Stimulated activated CD8-positive, alpha-beta memory T cell treated with anti-CD3 and anti-CD28 coated beads, Interleukin-4, amount 100 ng/mL, for 24 hours (primary cell): Measurements from ENCODE around the gene PIGU.
"Not testable (repeated sequence)": the region's sequence is repeated elsewhere in the genome, so short reads cannot be mapped to it uniquely, and the experiment has no call there.

Experiments used
- DNase-seq: peaks from one replicate; pipeline ENCODE4 v3.0.0-alpha.2; 2020; ENCODE audit warnings: low read depth

PIGU gene

DNA sequence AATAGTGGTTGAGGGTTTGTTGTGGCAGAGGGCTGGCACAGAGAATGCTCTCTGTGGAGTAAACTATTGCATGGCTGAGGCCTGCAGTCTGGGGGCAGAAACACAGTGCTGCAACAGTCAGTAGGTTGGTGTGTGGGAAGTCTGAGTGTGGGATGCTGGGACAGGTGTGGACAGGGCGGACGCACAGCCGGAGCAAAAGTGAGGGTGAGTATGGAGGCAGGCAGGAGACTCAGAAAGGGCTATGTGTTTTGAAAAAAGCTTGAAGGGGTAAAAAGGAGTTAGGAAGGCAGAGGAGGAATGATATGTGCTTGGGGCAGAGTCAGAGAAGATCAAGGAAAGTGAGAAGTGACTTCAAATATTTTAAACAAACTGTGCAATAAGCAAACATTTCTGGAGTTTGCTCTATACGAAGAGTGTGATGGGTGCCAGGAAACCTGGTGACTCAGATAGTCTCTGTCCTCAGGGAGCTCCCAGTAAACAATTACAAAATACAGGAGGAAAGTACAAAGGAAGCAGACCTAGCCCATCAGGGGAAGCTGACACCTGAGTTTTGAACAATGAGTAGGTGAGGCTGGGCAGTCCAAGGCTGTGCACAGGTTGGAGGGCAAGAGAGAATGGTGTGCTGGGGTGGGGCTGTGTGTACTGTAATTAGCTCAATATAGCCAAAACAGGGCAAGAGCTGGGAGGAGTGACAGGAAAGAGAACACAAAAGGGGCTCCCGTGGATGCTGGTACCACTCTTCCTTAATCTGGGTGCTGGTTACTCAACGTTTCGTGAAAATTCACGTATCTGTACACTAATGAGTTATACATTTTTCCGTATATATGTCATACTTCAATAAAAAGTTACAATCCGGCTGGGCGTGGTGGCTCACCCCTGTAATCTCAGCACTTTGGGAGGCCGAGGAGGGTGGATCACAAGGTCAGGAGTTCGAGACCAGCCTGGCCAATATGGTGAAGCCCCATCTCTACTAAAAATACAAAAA is 55.2 kb downstream of the PIGU start:
- no peak for DNase-seq

DNA sequence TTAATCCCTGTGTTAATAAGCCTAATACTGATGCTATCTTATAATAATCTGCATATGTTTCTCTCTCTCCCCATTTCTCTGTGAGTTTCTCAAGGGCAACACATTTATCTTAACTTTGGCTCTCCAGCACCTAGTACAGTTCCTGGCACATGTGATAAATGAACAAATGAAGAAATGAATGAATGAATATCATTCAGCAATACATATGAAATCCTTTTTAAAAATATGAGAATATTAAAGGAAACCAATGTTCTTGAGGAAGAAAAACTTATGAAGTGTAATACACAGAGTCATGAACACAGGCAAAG is 55.9 kb downstream of the PIGU start:
- no peak for DNase-seq

DNA sequence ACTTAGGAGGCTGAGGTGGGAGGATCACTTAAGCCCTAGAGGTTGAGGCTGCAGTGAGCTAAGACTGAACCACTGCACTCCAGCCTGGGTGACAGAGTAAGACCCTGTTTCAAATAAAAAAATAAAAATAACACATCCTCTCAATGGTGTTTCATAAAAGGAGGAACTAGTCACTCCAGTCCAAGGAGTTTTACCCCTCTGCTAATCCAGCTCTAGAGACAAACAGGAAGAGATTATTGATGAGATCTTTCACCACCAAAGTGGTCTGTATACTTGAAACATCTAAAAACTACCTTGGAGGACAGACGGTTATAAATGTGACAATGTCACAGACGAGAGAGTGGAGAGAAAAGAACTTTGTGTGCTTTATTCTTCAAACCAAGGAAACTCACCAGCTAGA is 58.2 kb downstream of the PIGU start:
- DNase-seq, result no peak

DNA sequence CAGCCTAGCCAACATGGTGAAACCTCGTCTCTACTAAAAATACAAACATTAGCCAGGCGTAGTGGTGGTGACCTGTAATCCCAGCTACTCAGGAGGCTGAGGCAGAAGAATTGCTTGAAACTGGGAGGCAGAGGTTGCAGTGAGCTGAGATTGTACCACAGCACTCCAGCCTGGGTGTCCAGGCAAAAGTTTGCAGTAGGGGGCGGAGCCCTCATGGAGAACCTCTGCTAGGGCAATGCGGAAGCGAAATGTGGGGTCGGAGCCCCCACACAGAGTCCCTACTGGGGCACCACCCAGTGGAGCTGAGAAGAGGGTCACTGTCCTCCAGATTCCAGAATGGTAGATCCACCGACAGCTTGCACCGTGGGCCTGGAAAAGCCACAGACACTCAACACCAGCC is 60.0 kb downstream of the PIGU start:
- not testable (repeated sequence) for DNase-seq

DNA sequence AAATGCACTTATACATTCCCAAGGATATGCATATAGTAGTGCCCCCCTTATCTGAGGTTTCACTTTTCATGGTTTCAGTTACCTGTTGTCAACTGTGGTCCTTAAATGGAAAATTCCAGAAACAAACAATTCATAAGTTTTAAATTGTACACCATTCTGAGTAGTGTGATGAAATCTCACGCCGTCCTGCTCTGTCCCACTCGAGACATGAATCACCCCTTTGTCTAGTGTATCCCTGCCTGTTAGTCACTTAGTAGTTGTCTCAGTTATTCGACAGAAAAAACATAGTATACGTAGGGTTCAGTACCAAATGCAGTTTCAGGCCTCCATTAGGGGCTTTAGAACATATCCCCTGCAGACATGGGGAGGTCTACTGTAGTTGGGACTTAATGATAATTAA is 61.4 kb downstream of the PIGU start:
- DNase-seq, result no peak

DNA sequence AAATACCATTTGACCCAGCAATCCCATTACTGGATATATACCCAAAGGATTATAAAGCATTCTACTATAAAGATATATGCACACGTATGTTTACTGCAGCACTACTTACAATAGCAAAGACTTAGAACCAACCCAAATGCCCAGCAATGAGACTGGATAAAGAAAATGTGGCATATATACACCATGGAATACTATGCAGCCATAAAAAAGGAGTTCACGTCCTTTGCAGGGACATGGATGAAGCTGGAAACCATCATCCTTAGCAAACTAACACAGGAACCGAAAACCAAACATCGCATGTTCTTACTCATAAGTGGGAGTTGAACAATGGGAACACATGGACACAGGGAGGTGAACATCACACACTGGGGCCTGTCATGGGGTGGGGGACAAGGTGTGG is 64.9 kb downstream of the PIGU start:
- DNase-seq, result not testable (repeated sequence)

DNA sequence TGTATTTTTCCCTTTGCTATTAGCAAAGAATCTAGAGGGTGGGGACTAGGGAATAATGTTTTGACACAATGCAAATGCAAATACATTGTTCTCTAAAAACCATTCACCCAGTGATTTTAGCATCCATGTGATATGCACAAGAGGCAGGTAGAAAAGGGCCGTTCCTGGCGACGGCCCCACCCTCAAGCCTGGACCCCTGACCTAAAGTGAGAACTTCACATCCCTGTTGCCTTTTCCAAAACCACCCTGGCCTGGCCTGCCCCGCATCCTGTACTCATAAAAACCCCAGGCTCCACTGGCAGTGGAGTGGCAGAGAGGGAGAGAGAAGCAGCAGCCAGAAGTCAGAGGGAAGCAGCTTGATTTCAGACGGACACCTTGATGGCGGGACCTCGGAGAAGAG is 69.8 kb downstream of the PIGU start:
- no peak for DNase-seq

DNA sequence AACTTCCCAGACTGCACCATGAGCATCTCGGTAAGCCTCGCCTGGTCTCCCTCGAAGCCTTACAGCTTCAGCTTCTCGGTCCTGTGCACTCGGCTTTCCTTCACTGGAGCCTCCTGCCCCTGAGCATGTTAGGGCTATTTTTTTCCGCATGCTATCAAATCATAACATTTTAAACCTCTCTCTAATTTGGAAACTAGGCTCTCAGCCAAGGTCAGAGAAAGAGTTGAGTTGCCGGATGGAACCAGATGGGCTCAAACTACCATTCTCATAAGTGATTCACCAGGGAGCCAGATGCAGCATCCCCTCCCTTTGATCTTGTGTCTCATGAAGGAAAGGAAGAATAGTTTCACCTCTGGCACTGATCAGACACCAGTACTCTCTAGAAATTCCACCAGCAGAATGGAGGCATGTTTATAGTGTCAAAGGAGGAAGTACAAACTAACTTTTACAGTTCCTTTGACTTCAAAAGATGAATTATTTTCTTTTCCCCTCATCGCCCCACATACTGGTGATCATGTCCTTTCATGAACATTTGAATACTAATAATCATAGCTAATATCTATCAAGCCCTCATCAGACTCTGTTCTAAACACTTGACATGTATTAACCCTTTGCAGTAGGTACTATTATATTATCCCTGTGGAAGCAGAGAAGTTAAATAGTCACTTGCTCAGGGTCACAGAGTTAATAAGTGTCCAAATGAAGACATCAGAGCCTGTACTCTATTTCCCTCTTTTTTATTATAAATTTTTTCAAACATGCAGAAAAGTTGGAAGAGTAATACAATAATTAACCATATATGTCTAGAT is 71.7 kb downstream of the PIGU start:
- DNase-seq, result no peak

DNA sequence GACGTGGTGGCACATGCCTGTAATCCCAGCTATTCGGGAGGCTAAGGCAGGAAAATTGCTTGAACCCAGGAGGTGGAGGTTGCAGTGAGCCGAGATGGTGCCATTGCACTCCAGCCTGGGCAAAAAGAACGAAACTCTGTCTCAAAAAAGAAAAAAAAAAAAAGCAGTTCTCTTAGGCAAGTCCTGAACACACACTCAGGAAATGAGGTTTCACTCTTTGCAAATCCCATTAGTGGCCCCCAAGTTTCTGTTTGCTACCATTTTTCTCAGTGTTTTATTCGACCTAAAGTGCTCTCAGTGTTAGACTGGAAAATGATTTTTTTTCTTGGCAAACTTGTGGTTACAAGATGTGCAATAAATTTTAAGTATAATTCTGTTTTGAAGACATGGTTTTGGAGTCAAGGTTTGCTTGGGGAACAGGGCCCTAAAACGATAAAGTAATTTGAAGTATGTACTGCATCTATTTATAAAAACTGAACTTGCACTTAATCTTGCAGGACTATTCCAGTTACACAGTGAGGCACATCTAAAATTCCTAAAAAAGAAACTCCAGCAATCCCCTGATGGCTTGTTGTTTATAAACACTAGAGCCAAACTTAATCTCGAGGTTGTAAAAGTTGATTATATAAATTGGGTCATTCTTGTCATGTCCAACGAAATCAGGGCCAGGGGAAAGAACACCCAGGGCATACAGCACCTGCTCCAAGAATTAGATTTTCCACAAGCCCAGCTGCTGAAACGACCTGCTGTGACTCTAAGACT is 75.8 kb downstream of the PIGU start:
- no peak for DNase-seq

DNA sequence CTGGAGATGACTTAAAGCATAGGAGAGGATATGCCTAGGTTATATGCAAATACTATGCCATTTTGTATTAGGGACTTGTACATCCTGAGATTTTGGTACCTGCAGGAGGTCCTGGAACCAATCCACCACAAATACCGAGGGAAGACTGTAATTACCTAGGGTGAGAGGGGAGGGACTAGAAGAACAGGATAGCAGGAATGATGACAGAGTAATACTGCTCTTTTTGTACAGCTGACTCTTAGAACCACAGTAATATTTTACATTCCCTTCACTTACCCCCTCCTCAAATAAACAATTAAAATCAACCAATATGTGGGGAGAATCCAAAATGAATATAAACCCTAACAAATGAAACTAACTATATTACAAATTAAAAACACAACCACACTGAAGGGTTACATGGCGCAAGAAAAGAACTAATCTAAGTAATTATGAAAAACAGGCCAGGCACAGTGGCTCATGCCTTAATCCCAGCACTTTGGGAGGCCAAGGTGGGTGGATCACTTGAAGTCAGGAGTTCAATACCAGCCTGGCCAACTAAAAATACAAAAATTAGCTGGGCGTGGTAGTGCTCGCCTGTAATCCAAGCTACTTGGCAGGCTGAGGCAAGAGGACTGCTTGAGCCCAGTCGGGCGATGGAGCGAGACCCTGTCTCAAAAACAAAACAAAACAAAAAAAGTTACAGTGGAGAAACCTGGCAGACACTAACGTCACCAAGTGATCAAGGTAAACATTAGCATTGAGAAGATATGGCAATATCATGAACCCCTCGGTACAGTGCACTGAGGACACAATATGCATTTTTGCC is 81.3 kb downstream of the PIGU start:
- no peak for DNase-seq

DNA sequence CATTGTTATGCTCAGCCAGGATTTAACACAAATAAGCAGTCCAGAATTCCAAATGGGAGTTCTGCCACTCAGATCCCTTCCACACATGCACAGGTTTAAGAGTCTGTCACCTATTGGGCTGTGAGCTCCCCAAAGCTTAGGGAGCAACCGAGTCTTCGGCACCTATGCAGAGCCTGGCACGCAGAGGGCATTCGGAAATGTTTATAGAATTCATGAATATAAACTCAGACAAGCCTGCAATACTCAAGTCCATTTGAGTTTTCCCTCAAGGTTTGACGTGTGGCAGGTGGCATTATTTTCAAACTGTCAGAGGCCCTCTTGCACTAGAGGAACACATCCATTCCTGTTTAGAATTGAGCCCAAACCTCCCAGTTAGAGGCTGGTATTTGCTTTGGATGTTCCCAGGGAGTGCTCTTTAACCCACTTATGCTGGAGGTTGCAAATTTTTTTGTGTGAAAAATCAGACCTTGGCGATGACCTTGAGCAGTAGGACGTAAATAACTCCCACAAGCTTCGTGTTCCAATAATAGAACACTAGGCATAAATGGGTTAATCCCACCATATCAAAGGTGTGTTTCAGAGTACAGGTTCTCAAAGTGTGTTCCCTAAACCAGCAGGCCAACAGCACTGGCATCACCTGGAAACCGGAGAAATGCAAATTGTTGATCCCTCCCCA is 90.3 kb downstream of the PIGU start:
- DNase-seq, result no peak

DNA sequence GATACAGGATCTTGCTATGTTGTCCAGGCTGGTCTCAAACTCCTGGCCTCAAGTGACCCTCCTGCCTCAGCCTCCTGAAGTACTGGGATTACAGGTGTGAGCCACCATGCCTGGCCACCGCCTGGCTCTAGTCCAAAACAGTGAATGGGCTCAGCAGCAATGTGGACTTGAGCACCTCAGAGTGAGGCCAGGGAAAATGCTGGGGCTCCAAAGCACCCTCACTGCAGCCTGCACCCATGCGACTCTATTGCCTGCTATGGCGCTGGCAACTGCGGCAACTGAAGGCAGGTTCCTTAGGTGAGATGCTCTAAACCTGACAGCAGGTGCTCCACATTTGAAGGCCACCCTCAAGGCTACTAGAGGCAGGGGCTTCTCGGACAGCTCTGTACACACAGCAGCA is 91.9 kb downstream of the PIGU start:
- no peak for DNase-seq

DNA sequence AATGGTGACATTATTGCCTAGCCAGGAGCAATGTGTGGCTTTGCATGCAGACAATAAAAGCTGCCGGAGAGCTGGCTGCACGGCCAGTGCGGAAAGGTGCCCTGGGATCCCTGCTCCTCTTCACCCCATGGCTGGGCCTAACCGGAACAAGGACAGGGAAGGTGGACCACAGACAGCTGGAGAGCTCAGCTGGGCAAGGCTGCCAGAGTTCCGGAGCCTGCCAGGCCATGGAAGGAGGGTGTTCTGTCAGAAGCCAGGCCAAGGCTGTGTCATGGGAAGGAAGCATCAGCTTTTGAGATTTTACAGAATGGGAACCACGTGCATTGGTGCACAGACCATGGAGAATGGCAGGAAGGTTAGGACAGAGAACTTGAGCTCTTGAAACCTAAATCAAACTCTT is 93.3 kb downstream of the PIGU start:
- no peak for DNase-seq

DNA sequence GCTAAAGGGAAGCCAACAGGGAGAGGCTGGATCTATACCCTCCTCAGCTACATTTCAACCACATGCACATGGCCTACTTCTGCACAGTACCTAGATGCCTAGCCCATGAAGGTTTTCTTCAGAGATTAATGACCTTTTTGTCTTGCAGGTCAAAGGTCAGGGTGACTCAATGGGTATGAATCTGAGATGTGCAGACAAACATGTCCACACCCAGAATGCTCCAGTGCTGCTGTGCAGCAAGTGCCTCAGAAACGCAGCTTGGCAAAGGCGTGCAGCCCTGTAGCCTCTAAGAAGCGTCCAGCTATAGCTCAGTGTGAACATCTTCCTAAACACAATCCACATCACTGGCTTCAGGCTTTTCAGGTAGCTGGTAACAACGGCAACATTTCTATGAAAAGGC is 94.0 kb downstream of the PIGU start:
- no peak for DNase-seq

DNA sequence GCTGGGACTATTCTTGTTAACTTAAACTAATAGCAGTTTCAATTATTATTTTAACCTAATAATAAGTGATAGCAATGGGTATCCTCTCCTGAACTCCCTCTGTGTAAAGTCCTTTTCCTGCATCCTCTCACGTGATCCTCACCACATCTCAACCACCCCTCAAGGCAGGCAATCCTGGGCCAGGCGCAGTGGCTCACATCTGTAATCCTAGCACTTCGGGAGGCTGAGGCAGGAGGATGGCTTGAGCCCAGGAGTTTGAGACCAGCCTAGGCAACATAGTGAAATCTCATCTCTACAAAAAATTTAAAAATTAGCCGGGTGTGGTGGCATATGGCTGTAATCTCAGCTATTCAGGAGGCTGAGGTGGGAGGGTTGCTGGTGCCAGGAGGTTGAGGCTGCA is 94.7 kb downstream of the PIGU start:
- DNase-seq, result no peak

DNA sequence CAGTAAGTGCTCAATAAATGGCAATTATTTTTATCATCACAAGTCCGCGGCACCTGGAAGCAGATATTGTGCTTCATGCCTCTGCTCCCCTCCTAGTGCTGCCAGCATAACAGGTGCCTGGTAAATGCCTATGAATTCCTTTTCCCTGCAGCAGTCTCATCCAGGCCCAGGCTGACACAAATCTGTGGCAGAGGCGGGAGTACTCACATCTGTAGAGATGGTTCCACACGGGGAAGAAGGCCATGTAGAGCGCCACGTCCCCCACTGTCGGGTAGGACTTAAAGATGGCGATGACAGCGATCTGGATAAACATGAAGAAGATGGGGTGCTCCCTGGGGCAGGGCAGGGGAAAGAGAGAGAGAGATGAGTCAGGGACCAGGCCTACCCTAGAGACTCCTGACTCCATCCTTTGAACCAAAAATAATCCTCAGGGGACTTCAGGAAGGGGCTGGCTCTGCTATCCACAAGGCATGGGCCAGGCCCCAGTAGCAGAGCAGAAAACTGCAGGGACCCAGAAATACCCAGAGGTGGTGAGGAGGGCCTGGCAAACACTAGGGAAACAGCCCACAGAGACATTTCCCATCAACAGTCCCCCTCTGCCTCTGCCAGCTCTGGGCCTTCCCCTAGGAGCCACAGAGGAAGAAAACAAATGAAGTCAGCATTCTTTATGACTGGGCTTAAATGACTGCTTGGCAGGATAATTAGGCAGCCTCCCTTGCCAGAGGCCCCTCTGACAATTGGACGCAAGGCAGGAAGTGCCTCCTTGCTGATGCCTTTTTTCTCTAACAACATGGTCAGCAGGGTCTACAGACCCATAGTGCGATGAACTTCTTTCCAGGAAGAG is 95.3 kb downstream of the PIGU start:
- DNase-seq, result no peak

DNA sequence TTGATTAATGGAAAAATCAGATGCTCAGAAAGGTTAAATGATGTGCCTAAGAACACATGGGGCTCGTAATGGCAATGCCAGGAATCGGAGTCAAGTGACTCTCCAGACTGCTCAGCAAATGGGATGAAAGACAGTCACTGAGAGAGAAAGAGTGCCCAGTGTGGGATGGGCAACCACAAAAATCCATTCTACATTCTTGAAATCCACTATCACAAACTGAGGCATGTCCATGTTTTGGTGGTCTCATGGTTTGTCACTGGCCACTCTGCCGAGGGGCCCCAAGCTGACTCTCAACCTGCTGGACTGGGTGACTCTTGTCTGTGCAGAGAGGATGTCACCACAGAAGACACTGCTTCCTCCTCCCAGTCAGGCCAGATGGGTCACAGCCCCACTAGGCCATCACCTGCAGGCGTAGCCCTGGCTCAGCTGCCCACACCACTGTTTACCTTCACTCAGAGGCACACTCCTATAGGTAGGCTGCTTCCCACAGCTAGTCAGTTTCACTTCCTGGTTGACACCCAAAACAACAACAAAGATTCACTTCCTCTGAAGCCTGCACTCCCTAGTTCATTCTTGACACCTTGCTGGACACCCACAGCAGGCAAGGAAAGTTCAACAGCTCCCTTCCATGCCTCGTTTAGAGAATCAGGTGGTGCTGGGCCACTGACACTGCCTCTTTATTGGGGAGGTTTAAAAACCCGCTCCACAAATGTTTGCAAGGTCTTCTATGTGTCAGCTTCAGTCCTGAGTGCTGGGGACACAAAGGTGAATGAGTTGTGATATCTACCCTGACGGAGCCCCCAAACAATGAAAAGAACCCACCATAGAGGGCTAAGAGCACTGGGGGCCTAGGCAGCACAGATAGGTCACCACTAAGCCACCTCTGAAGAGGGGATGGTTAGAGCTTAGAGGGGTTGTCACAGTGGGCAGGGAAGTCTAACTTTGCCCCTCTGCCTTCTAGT is 96.6 kb downstream of the PIGU start:
- no peak for DNase-seq

DNA sequence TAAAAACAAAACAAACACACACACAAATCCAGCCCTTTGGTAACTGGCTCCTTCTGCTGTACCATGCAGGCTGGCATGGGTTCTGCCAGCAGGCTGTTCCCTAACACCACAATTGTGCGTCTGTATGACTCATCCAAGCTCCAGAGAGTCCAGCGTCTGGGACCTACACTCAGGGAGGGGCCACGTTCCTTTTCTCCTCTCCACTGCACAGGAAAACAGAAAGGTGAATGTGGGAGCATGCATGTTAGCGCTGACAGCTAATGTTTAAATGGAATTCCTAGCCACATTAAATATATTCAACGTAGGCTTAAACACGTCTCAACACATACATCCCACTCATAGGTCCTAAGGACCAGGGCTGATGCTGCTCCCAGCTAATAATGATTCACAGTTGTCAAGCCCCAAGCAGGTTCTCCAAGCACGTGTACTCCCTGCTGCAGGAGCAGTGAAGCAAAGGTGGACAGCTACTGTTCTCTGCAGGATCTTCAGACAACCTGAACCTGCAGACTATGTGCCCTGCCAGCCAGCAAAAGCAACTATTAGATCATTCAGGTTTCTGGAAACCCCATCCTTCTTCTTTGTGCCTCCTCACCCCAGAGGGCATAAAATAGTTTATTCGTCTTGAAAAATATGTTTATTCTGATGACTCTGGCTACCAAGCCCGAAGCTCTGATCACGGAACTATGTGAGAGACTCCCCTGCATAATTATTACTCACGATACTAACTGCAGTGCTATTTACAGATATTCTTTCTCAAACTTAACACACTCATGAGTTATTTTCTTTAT is 97.5 kb downstream of the PIGU start:
- DNase-seq, result no peak
